ENCODE results near the gene HLCS. TPM values are rescaled to one million over a fixed set of nuclear protein-coding genes. Genes with fewer than 3 reads are reported as not detected.

HLCS gene
- total RNA-seq, 2 experiments from 2014 or later = 12.5 to 15.5 TPM

DNA sequence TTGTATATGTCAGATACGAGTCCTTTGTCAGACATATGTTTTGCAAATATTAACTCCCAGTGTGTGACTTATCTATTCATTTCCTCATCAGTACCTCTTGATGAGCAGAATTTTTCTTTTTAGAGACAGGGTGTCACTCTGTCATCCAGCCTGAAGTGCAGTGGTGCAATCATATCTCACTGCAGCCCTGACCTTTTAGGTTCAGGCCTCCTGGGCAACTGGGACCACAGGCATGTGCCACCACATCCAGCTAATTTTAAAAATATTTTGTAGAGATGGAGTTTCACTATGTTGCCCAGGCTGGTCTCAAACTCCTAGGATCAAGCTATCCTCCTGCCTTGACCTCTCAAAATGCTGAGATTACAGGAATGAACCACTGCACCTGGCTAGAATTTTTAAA lies 93.0 kb downstream of the HLCS start:
- H3K9me3 Mint-ChIP-seq = peaks cover 1% of the 10 kb centered on the region
- CTCF ChIA-PET = no interaction called here
- no peak for TF ChIP-seq CTCF (IDR thresholded peaks at IDR 0.05)
- no peak for DNase-seq
- H3K36me3 Mint-ChIP-seq (ENCODE audit: low read depth) = peaks cover 11% of the 10 kb centered on the region
- no peak overlapping the region for H3K4me3 Mint-ChIP-seq
- H3K27me3 Mint-ChIP-seq = no peaks in the 10 kb centered on the region
- POLR2A ChIA-PET = no interaction called here
- no peaks in the 10 kb centered on the region for H3K4me1 Mint-ChIP-seq (ENCODE audit: low read depth)
- intact Hi-C loops (cut with micrococcal nuclease) = no loop called here
- no peak for ATAC-seq
- H3K27ac Mint-ChIP-seq = no peak overlapping the region

GRCh38 chr21:36867291-36867905 lies 99.1 kb downstream of the HLCS start:
- no peak overlapping the region for H3K27ac Mint-ChIP-seq
- TF ChIP-seq CTCF (IDR thresholded peaks at IDR 0.05) = no peak

GRCh38 chr21:36866419-36866818 lies 100.0 kb downstream of the HLCS start:
- DNase-seq (no peak), ATAC-seq (no peak)
- Mint-ChIP-seq H3K4me3 (no peak overlapping the region), H3K27ac (no peak overlapping the region), H3K36me3 (ENCODE audit: low read depth) (no peaks in the 10 kb centered on the region), H3K27me3 (no peaks in the 10 kb centered on the region), H3K9me3 (no peaks in the 10 kb centered on the region), H3K4me1 (ENCODE audit: low read depth) (peaks cover 12% of the 10 kb centered on the region)
- TF ChIP-seq CTCF (IDR thresholded peaks at IDR 0.05) = no peak
- ChIA-PET CTCF (interaction anchor here (0.6 kb wide), 1 partner anchor 75 kb away, joined by 3 read pairs; no protein-coding TSS in a partner anchor), POLR2A (no interaction called here)
- intact Hi-C loops (cut with micrococcal nuclease) = no loop called here

More at GRCh38 chr21:36867291-36867905, 99.1 kb downstream of the HLCS start:
- no peaks in the 10 kb centered on the region for H3K36me3 Mint-ChIP-seq (ENCODE audit: low read depth)
- no peak for DNase-seq
- ChIA-PET CTCF (no interaction called here), POLR2A (no interaction called here)
- intact Hi-C loops (cut with micrococcal nuclease) = no loop called here
- H3K4me1 Mint-ChIP-seq (ENCODE audit: low read depth) = peaks cover 12% of the 10 kb centered on the region
- no peaks in the 10 kb centered on the region for H3K27me3 Mint-ChIP-seq
- no peak overlapping the region for H3K4me3 Mint-ChIP-seq
- ATAC-seq = no peak
- no peaks in the 10 kb centered on the region for H3K9me3 Mint-ChIP-seq

DNA sequence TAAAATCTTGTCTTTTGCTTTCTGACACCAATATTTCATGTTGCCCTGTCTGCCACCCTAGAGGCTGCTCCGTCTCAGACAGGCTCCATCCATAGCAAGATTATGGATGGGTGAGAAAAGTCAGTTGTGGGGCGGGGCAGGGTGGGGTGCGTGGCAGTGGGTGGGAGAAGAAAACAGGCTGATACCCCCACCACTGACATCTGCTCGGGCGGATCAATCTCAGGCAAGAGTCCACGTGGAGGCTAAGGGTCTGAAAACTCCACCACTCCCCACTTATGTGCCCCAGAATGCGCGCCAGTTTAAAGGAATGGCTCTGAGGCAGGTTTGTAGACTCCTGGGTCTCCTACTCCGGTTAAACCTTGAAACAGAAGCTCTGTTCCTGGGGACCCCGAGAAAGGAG lies 101.5 kb downstream of the HLCS start:
- CTCF ChIA-PET = interaction anchor here (1.0 to 1.3 kb wide), 2 partner anchors 62 to 234 kb away, joined by 3 to 4 read pairs; no protein-coding TSS in a partner anchor
- no peak for TF ChIP-seq CTCF (IDR thresholded peaks at IDR 0.05)
- no peaks in the 10 kb centered on the region for H3K36me3 Mint-ChIP-seq (ENCODE audit: low read depth)
- no peaks in the 10 kb centered on the region for H3K27me3 Mint-ChIP-seq
- no peaks in the 10 kb centered on the region for H3K9me3 Mint-ChIP-seq
- peaks cover 20% of the 10 kb centered on the region for H3K4me1 Mint-ChIP-seq (ENCODE audit: low read depth)
- no peak overlapping the region for H3K4me3 Mint-ChIP-seq
- ATAC-seq (no peak), DNase-seq (no peak)
- intact Hi-C loops (cut with micrococcal nuclease) = no loop called here
- H3K27ac Mint-ChIP-seq = no peak overlapping the region
- POLR2A ChIA-PET = no interaction called here

GRCh38 chr21:36863260-36863659 lies 103.2 kb downstream of the HLCS start:
- H3K4me3 Mint-ChIP-seq = no peak overlapping the region
- ChIA-PET CTCF (interaction anchor here (1.1 kb wide), 1 partner anchor 9 kb away, joined by 3 read pairs; no protein-coding TSS in a partner anchor), POLR2A (interaction anchor here (0.6 kb wide), 1 partner anchor 690 kb away, joined by 3 read pairs; no protein-coding TSS in a partner anchor)
- no peak overlapping the region for H3K27ac Mint-ChIP-seq
- intact Hi-C loops (cut with micrococcal nuclease) = no loop called here
- H3K36me3 Mint-ChIP-seq (ENCODE audit: low read depth) = no peaks in the 10 kb centered on the region
- ATAC-seq = no peak
- H3K27me3 Mint-ChIP-seq = no peaks in the 10 kb centered on the region
- no peaks in the 10 kb centered on the region for H3K9me3 Mint-ChIP-seq
- DNase-seq = no peak
- no peak for TF ChIP-seq CTCF (IDR thresholded peaks at IDR 0.05)
- peaks cover 24% of the 10 kb centered on the region for H3K4me1 Mint-ChIP-seq (ENCODE audit: low read depth)

All from activated CD8-positive, alpha-beta T cell treated with anti-CD3 and anti-CD28 coated beads for 36 hours (primary cell).